WTC11 (cell line): Measurements from ENCODE around the gene GDAP2. TPM values are rescaled to one million over a fixed set of nuclear protein-coding genes. Genes with fewer than 3 reads are reported as not detected.

Experiments
- ATAC-seq: fragments of 200-7000 bp; cut with Tn5 transposase; 2 replicates; pipeline ENCODE4 v1.10.0; 2021; ENCODE audit warnings: mild to moderate bottlenecking, moderate library complexity
- CTCF ChIA-PET: fragments of 300-600 bp; sonication (Branson Sonifier 250); formaldehyde crosslinking; loops from one replicate; lab custom pipeline; 2021; ENCODE audit warnings: antibody characterized with exemption; lab: Charles Lee
- POLR2A ChIA-PET: fragments of 350-600 bp; sonication (Branson Sonifier 250); formaldehyde crosslinking; loops from one replicate; lab custom pipeline; 2021; ENCODE audit warnings: antibody characterized with exemption; lab: Charles Lee
- DNase-seq: peaks from one replicate; pipeline ENCODE4 v3.0.0; 2021; ENCODE audit warnings: low spot score
- H3K27ac Mint-ChIP-seq: 2 replicates; pipeline ENCODE4 v1.8.0; 2021; ENCODE audit warnings: mixed read lengths
- H3K27me3 Mint-ChIP-seq: 2 replicates; pipeline ENCODE4 v1.8.0; 2021; ENCODE audit warnings: low read depth, mild to moderate bottlenecking, moderate library complexity, mixed read lengths
- H3K36me3 Mint-ChIP-seq: 2 replicates; pipeline ENCODE4 v1.8.0; 2021; ENCODE audit warnings: mixed read lengths
- H3K4me1 Mint-ChIP-seq: 2 replicates; pipeline ENCODE4 v1.8.0; 2022; ENCODE audit warnings: mixed read lengths
- H3K4me3 Mint-ChIP-seq: 2 replicates; pipeline ENCODE4 v1.8.0; 2021; ENCODE audit warnings: mild to moderate bottlenecking, moderate library complexity, mixed read lengths
- H3K9me3 Mint-ChIP-seq: 2 replicates; pipeline ENCODE4 v1.8.0; 2021; ENCODE audit warnings: mixed read lengths
- CREB1 ChIP-seq: sonication (generic); formaldehyde crosslinking; IDR thresholded peaks from 2 replicates; pipeline ENCODE4 v1.8.0; 2023; ENCODE audit warnings: mild to moderate bottlenecking, missing genetic modification reagents
- CREM ChIP-seq: sonication (generic); formaldehyde crosslinking; IDR thresholded peaks from 2 replicates; pipeline ENCODE4 v1.8.1; 2022; ENCODE audit warnings: mild to moderate bottlenecking, missing genetic modification reagents, moderate library complexity
- CTCF ChIP-seq: fragments of 200-600 bp; IDR thresholded peaks from 2 replicates; pipeline ENCODE4 v1.8.0; 2022; ENCODE audit warnings: antibody characterized with exemption
- ERG ChIP-seq: fragments of 250-450 bp; sonication (Bioruptor Pico); IDR thresholded peaks from 2 replicates; pipeline ENCODE4 v1.8.0; 2021; ENCODE audit warnings: mild to moderate bottlenecking
- ETV6 ChIP-seq: sonication (generic); formaldehyde crosslinking; IDR thresholded peaks from 2 replicates; pipeline ENCODE4 v1.8.1; 2022; ENCODE audit warnings: mild to moderate bottlenecking, missing genetic modification reagents
- FOXK1 ChIP-seq: sonication (generic); formaldehyde crosslinking; IDR thresholded peaks from 2 replicates; pipeline ENCODE4 v1.8.0; 2022; ENCODE audit warnings: mild to moderate bottlenecking, moderate library complexity, missing genetic modification reagents
- FOXP4 ChIP-seq: sonication (generic); formaldehyde crosslinking; IDR thresholded peaks from 2 replicates; pipeline ENCODE4 v1.8.0; 2022; ENCODE audit warnings: mild to moderate bottlenecking, missing genetic modification reagents
- GABPB1 ChIP-seq: sonication (generic); formaldehyde crosslinking; IDR thresholded peaks from 2 replicates; pipeline ENCODE4 v1.8.1; 2023; ENCODE audit warnings: mild to moderate bottlenecking, missing genetic modification reagents
- GRHL2 ChIP-seq: fragments of 250-450 bp; sonication (Bioruptor Pico); IDR thresholded peaks from 2 replicates; pipeline ENCODE4 v1.8.0; 2022; ENCODE audit warnings: mild to moderate bottlenecking, moderate library complexity; ENCODE audit not compliant: insufficient replicate concordance, severe bottlenecking
- MLX ChIP-seq: sonication (generic); formaldehyde crosslinking; IDR thresholded peaks from 2 replicates; pipeline ENCODE4 v1.8.1; 2023; ENCODE audit warnings: mild to moderate bottlenecking, missing genetic modification reagents, moderate library complexity
- NFE2L1 ChIP-seq: sonication (generic); formaldehyde crosslinking; IDR thresholded peaks from 2 replicates; pipeline ENCODE4 v1.8.1; 2023; ENCODE audit warnings: missing genetic modification reagents
- PRDM15 ChIP-seq: sonication (generic); formaldehyde crosslinking; IDR thresholded peaks from 2 replicates; pipeline ENCODE4 v1.8.0; 2022; ENCODE audit warnings: missing genetic modification reagents
- PREB ChIP-seq: sonication (generic); formaldehyde crosslinking; IDR thresholded peaks from 2 replicates; pipeline ENCODE4 v1.8.1; 2022; ENCODE audit warnings: mild to moderate bottlenecking, missing genetic modification reagents, moderate library complexity, borderline replicate concordance
- RELA ChIP-seq: sonication (generic); formaldehyde crosslinking; IDR thresholded peaks from 2 replicates; pipeline ENCODE4 v1.8.1; 2022; ENCODE audit warnings: missing genetic modification reagents, mild to moderate bottlenecking, borderline replicate concordance
- SP1 ChIP-seq: sonication (generic); formaldehyde crosslinking; conservative IDR thresholded peaks from 2 replicates; pipeline ENCODE4 v1.8.1; 2022; ENCODE audit warnings: missing genetic modification reagents
- STAT6 ChIP-seq: sonication (generic); formaldehyde crosslinking; conservative IDR thresholded peaks from 2 replicates; pipeline ENCODE4 v1.8.1; 2023; ENCODE audit warnings: mild to moderate bottlenecking, low read depth, missing genetic modification reagents, moderate library complexity
- USF1 ChIP-seq: sonication (generic); formaldehyde crosslinking; IDR thresholded peaks from 2 replicates; pipeline ENCODE4 v1.8.0; 2022; ENCODE audit warnings: mild to moderate bottlenecking, missing genetic modification reagents
- ZBTB21 ChIP-seq: sonication (generic); formaldehyde crosslinking; IDR thresholded peaks from 2 replicates; pipeline ENCODE4 v1.8.1; 2023; ENCODE audit warnings: mild to moderate bottlenecking, missing genetic modification reagents, borderline replicate concordance
- ZNF263 ChIP-seq: sonication (generic); formaldehyde crosslinking; IDR thresholded peaks from 2 replicates; pipeline ENCODE4 v1.8.1; 2022; ENCODE audit warnings: low read depth, mild to moderate bottlenecking, moderate library complexity, missing genetic modification reagents
- ZNF425 ChIP-seq: fragments of 250-450 bp; sonication (Bioruptor Pico); conservative IDR thresholded peaks from 2 replicates; pipeline ENCODE4 v1.9.0; 2021; ENCODE audit warnings: mild to moderate bottlenecking
- total RNA-seq: library from RNA; stranded (reverse); gene quantifications from 3 replicates; pipeline ENCODE4 v1.2.3, GENCODE V29; 2021

GDAP2 gene
- total RNA-seq, 1 experiment from 2014 or later = 22.4 TPM

- TF ChIP-seq STAT6 (CRISPR knock-in tag) (no peak), CTCF (no peak), MLX (CRISPR knock-in tag) (no peak), RELA (CRISPR knock-in tag) (no peak), ERG (CRISPR knock-in tag) (no peak), GRHL2 (no peak), PREB (no peak), CREM (no peak), USF1 (no peak)
Observed at GRCh38 chr1:117921991-117922390, 7.4 kb downstream of the GDAP2 start (continued).

GRCh38 chr1:117919376-117919775, 10.0 kb downstream of the GDAP2 start:
- ChIA-PET CTCF (no interaction called here), POLR2A (no interaction called here)
- DNase-seq (no peak), ATAC-seq (no peak)
- H3K36me3 Mint-ChIP-seq = peaks cover 27% of the 10 kb centered on the region
- H3K4me1 Mint-ChIP-seq = no peaks in the 10 kb centered on the region
- no peaks in the 10 kb centered on the region; the same call in 1 of the 2 replicates for H3K9me3 Mint-ChIP-seq
- no peaks in the 10 kb centered on the region for H3K27me3 Mint-ChIP-seq
- H3K4me3 Mint-ChIP-seq = no peak overlapping the region
- H3K27ac Mint-ChIP-seq = no peak overlapping the region
- no peak for TF ChIP-seq FOXK1 (CRISPR knock-in tag)
- no peak for TF ChIP-seq GABPB1 (CRISPR knock-in tag)
- TF ChIP-seq ZBTB21 = no peak
- no peak for TF ChIP-seq SP1 (CRISPR knock-in tag)
- no peak for TF ChIP-seq CREB1 (CRISPR knock-in tag)
- no peak for TF ChIP-seq PRDM15 (CRISPR knock-in tag)
- TF ChIP-seq FOXP4 (CRISPR knock-in tag) = no peak
- no peak for TF ChIP-seq NFE2L1
- no peak for TF ChIP-seq ETV6 (CRISPR knock-in tag)
- TF ChIP-seq ZNF425 (CRISPR knock-in tag) = no peak
- no peak for TF ChIP-seq ZNF263 (CRISPR knock-in tag)
